Stomach (tissue), 4 donors: Measurements from ENCODE around the gene THOP1.

ENCODE experiments used
- CTCF ChIP-seq, 7 experiments: fragments of 450-650 bp in 4 of 7; fragments of 200-600 bp in 3 of 7; sonication (generic) in 3 of 7; IDR thresholded peaks; one replicate each; pipeline ENCODE4 v1.5.1; 2016 to 2019; ENCODE audit warnings: antibody characterized with exemption in 7 of 7, control low read depth in 2 of 7, mild to moderate bottlenecking in 1 of 7
- EP300 ChIP-seq: sonication (generic); formaldehyde crosslinking; IDR thresholded peaks from one replicate; pipeline ENCODE4 v1.6.1; 2017; ENCODE audit warnings: antibody characterized with exemption
- POLR2A ChIP-seq, 4 donors: fragments of 450-650 bp; IDR thresholded peaks; one replicate each; pipeline ENCODE4 v1.6.1; 2016; ENCODE audit warnings: antibody characterized with exemption in 4 of 4, control low read depth in 2 of 4, mild to moderate bottlenecking in 1 of 4, moderate library complexity in 1 of 4

- TF ChIP-seq CTCF (IDR thresholded peaks at IDR 0.05) (no peak), POLR2A (IDR thresholded peaks at IDR 0.05) (no peak), EP300 (no peak)
Measured at GRCh38 chr19:2815923-2816322, 30.6 kb downstream of the THOP1 start.
